Mesenchymal stem cell (in vitro differentiated cells and primary cell): ENCODE measurements around the gene PPIL1.

Experiments
- DNase-seq: peaks from one replicate; pipeline ENCODE4 v3.0.0-alpha.2; 2013
- H2AFZ ChIP-seq: one replicate; pipeline ENCODE4 v1.6.1; 2013; ENCODE audit warnings: low read depth, mild to moderate bottlenecking, control low read depth, inconsistent platforms, low read length, moderate library complexity
- H2AK5ac ChIP-seq: 2 replicates; pipeline ENCODE4 v1.6.1; 2013; ENCODE audit warnings: low read length, moderate library complexity, mild to moderate bottlenecking, inconsistent platforms; ENCODE audit not compliant: severe bottlenecking
- H2BK120ac ChIP-seq: one replicate; pipeline ENCODE4 v1.6.1; 2013; ENCODE audit warnings: low read depth, mild to moderate bottlenecking, inconsistent platforms, low read length, moderate library complexity
- H2BK12ac ChIP-seq, 2 experiments: one replicate each; pipeline ENCODE4 v1.6.1; 2013; ENCODE audit warnings: inconsistent platforms in 2 of 2, low read length in 2 of 2, mild to moderate bottlenecking in 2 of 2, moderate library complexity in 2 of 2, control low read depth in 1 of 2
- H2BK15ac ChIP-seq: one replicate; pipeline ENCODE4 v1.6.1; 2013; ENCODE audit warnings: mild to moderate bottlenecking, low read depth, inconsistent platforms; ENCODE audit not compliant: poor library complexity, severe bottlenecking
- H2BK5ac ChIP-seq: 2 replicates; pipeline ENCODE4 v1.6.1; 2013; ENCODE audit warnings: low read depth, mild to moderate bottlenecking, low read length, control low read depth, inconsistent platforms; ENCODE audit not compliant: poor library complexity, severe bottlenecking
- H3K14ac ChIP-seq, 2 experiments: one replicate each; pipeline ENCODE4 v1.6.1; 2013; ENCODE audit warnings: inconsistent platforms in 2 of 2, low read length in 2 of 2, control low read depth in 1 of 2, mild to moderate bottlenecking in 1 of 2, moderate library complexity in 1 of 2
- H3K18ac ChIP-seq, 2 experiments: one replicate each; pipeline ENCODE4 v1.6.1; 2013; ENCODE audit warnings: inconsistent platforms in 2 of 2, low read length in 2 of 2, control low read depth in 1 of 2, low read depth in 1 of 2, mild to moderate bottlenecking in 1 of 2
- H3K23ac ChIP-seq, 2 experiments: one replicate each; pipeline ENCODE4 v1.6.1; 2013; ENCODE audit warnings: inconsistent platforms in 2 of 2, low read length in 2 of 2, mild to moderate bottlenecking in 2 of 2, moderate library complexity in 2 of 2, control low read depth in 1 of 2
- H3K27ac ChIP-seq: 2 replicates; pipeline ENCODE4 v1.5.1; 2013; ENCODE audit warnings: mild to moderate bottlenecking, moderate library complexity, low read length, control low read depth, inconsistent platforms; ENCODE audit not compliant: poor library complexity, severe bottlenecking
- H3K27me3 ChIP-seq, 2 experiments: 2 replicates each; pipeline versions ENCODE4 v1.6.1 to v1.7.0; 2013; ENCODE audit warnings: low read length in 2 of 2, mild to moderate bottlenecking in 2 of 2, moderate library complexity in 2 of 2, control low read depth in 1 of 2, inconsistent platforms in 1 of 2; ENCODE audit not compliant: control insufficient read depth in 1 of 2, insufficient read depth in 1 of 2
- H3K36me3 ChIP-seq, 2 experiments: 2 replicates each; pipeline versions ENCODE4 v1.6.1 to v1.7.0; 2013; ENCODE audit warnings: low read length in 2 of 2, control low read depth in 1 of 2, inconsistent platforms in 1 of 2, low read depth in 1 of 2, mild to moderate bottlenecking in 1 of 2; ENCODE audit not compliant: insufficient read depth in 2 of 2, control insufficient read depth in 1 of 2
- H3K4ac ChIP-seq, 2 experiments: one replicate each; pipeline ENCODE4 v1.6.1; 2013; ENCODE audit warnings: inconsistent platforms in 2 of 2, low read length in 2 of 2, mild to moderate bottlenecking in 2 of 2, moderate library complexity in 2 of 2, control low read depth in 1 of 2, low read depth in 1 of 2
- H3K4me1 ChIP-seq: 2 replicates; pipeline ENCODE4 v1.6.1; 2013; ENCODE audit warnings: low read depth, low read length, control low read depth; ENCODE audit not compliant: control insufficient read depth, insufficient read depth
- H3K4me2 ChIP-seq: 2 replicates; pipeline ENCODE4 v1.6.1; 2013; ENCODE audit warnings: low read length, mild to moderate bottlenecking, inconsistent platforms; ENCODE audit not compliant: poor library complexity, severe bottlenecking
- H3K4me3 ChIP-seq, 2 experiments: 2 replicates each; pipeline versions ENCODE4 v1.5.1 to v1.7.0; 2013; ENCODE audit warnings: low read length in 2 of 2, mild to moderate bottlenecking in 2 of 2, control low read depth in 1 of 2, low read depth in 1 of 2; ENCODE audit not compliant: insufficient read depth in 1 of 2
- H3K79me1 ChIP-seq: replicated peaks from 2 replicates; pipeline ENCODE4 v1.6.1; 2013; ENCODE audit warnings: mild to moderate bottlenecking, control low read depth, low read length, inconsistent platforms; ENCODE audit not compliant: poor library complexity, severe bottlenecking
- H3K9ac ChIP-seq: 2 replicates; pipeline ENCODE4 v1.7.0; 2013; ENCODE audit warnings: mild to moderate bottlenecking, low read length, moderate library complexity
- H3K9me3 ChIP-seq: 2 replicates; pipeline ENCODE4 v1.7.0; 2013; ENCODE audit warnings: mild to moderate bottlenecking, low read length; ENCODE audit not compliant: control insufficient read depth
- H4K8ac ChIP-seq: one replicate; pipeline ENCODE4 v1.6.1; 2013; ENCODE audit warnings: inconsistent platforms, mild to moderate bottlenecking, low read length, moderate library complexity
- H4K91ac ChIP-seq: one replicate; pipeline ENCODE4 v1.6.1; 2013; ENCODE audit warnings: mild to moderate bottlenecking, low read length, inconsistent platforms
- WGBS: methylation state at CpG from one replicate; pipeline ENCODE4 v1.1.7; 2013; ENCODE audit warnings: mixed read lengths; 5-methylcytosine and 5-hydroxymethylcytosine counted together

PPIL1 gene

DNA sequence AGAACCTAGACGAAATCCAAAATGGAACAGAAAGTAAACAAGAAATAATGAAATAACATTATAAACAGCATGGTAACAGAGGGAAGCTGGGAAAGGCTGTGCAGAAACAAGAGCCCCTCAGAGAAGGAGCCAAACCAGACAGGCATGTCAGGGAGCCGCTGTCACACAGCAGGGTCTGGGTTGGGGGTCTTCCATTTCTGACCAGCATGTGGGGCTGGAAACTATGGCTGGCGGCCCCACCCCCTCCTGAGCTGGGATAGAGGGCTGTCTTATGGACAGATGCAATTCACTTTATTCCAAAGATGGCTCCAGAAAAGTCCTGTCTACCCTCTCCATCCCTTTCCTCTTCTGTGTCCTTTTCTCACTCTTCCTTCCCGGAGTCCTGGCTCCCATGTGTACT lies 38.5 kb upstream of the PPIL1 start:
- H2AFZ ChIP-seq: no peak overlapping the region
- H2BK15ac ChIP-seq: no peak overlapping the region
- no peaks in the 10 kb centered on the region for H3K9me3 ChIP-seq
- no peak overlapping the region for H2BK5ac ChIP-seq
- no peak overlapping the region for H3K4me3 ChIP-seq
- H4K8ac ChIP-seq: no peak overlapping the region
- H3K36me3 ChIP-seq: peaks cover 28 to 63% of the 10 kb centered on the region in 2 experiments
- H3K4me1 ChIP-seq: peaks cover 11% of the 10 kb centered on the region
- DNase-seq: no peak
- H3K79me1 ChIP-seq: peaks cover 2% of the 10 kb centered on the region
- no peak overlapping the region for H3K9ac ChIP-seq
- H3K4ac ChIP-seq: no peak overlapping the region
- H3K27me3 ChIP-seq: no peaks in the 10 kb centered on the region
- no peak overlapping the region for H2BK120ac ChIP-seq
- no peak overlapping the region for H3K4me2 ChIP-seq
- H3K27ac ChIP-seq: no peak overlapping the region
- peak overlapping the region; percentile 23 to 30 for H3K18ac ChIP-seq
- peak overlapping the region in 1 of 2 experiments; percentile 49 for H2BK12ac ChIP-seq
- WGBS: 95% methylated on average over 2 of the region's 4 CpGs
- no peak overlapping the region for H4K91ac ChIP-seq
- H2AK5ac ChIP-seq: no peak overlapping the region
- H3K14ac ChIP-seq: no peak overlapping the region
- H3K23ac ChIP-seq: no peak overlapping the region

GRCh38 chr6:36912586-36912985 lies 38.0 kb upstream of the PPIL1 start:
- Histone ChIP-seq H2BK12ac (no peak overlapping the region), H3K4ac (no peak overlapping the region), H3K14ac (no peak overlapping the region), H2AK5ac (no peak overlapping the region), H3K79me1 (peaks cover 4% of the 10 kb centered on the region), H2BK15ac (no peak overlapping the region), H3K4me3 (no peak overlapping the region), H2AFZ (no peak overlapping the region), H3K4me2 (no peak overlapping the region), H3K27me3 (no peaks in the 10 kb centered on the region), H2BK5ac (no peak overlapping the region), H3K36me3 (peaks cover 28 to 66% of the 10 kb centered on the region in 2 experiments), H3K9me3 (no peaks in the 10 kb centered on the region), H3K9ac (no peak overlapping the region), H2BK120ac (no peak overlapping the region), H3K23ac (no peak overlapping the region), H3K4me1 (peaks cover 11% of the 10 kb centered on the region), H3K18ac (no peak overlapping the region), H4K8ac (no peak overlapping the region), H4K91ac (no peak overlapping the region), H3K27ac (no peak overlapping the region)
- 7% methylated on average over 8 of the region's 8 CpGs for WGBS
- peak; percentile 90 for DNase-seq

GRCh38 chr6:36912030-36912454 lies 37.4 kb upstream of the PPIL1 start:
- no peak overlapping the region for H2AFZ ChIP-seq
- no peaks in the 10 kb centered on the region for H3K9me3 ChIP-seq
- no peak overlapping the region for H2BK15ac ChIP-seq
- H2BK5ac ChIP-seq: no peak overlapping the region
- H4K91ac ChIP-seq: no peak overlapping the region
- no peak overlapping the region for H3K4me2 ChIP-seq
- DNase-seq: no peak
- H3K4ac ChIP-seq: no peak overlapping the region
- no peak overlapping the region for H2AK5ac ChIP-seq
- H2BK120ac ChIP-seq: no peak overlapping the region
- H3K4me1 ChIP-seq: peaks cover 11% of the 10 kb centered on the region
- no peak overlapping the region for H3K9ac ChIP-seq
- no peak overlapping the region for H3K4me3 ChIP-seq
- no peak overlapping the region for H3K27ac ChIP-seq
- H2BK12ac ChIP-seq: no peak overlapping the region
- no peak overlapping the region for H4K8ac ChIP-seq
- no peaks in the 10 kb centered on the region for H3K27me3 ChIP-seq
- no peak overlapping the region for H3K18ac ChIP-seq
- H3K23ac ChIP-seq: no peak overlapping the region
- peaks cover 4% of the 10 kb centered on the region for H3K79me1 ChIP-seq
- peaks cover 26 to 70% of the 10 kb centered on the region in 2 experiments for H3K36me3 ChIP-seq
- 83% methylated on average over 2 of the region's 4 CpGs for WGBS
- H3K14ac ChIP-seq: no peak overlapping the region

GRCh38 chr6:36908747-36909146 lies 34.1 kb upstream of the PPIL1 start:
- Histone ChIP-seq H3K4me2 (no peak overlapping the region), H4K91ac (no peak overlapping the region), H3K4me3 (no peak overlapping the region), H3K23ac (no peak overlapping the region), H3K27me3 (no peaks in the 10 kb centered on the region), H2AK5ac (no peak overlapping the region), H2BK12ac (no peak overlapping the region), H3K18ac (no peak overlapping the region), H3K79me1 (peaks cover 13% of the 10 kb centered on the region), H3K9ac (no peak overlapping the region), H3K27ac (no peak overlapping the region), H3K4ac (no peak overlapping the region), H4K8ac (no peak overlapping the region), H2BK5ac (no peak overlapping the region), H2BK120ac (no peak overlapping the region), H3K36me3 (peaks cover 22 to 72% of the 10 kb centered on the region in 2 experiments), H2AFZ (no peak overlapping the region), H2BK15ac (no peak overlapping the region), H3K14ac (no peak overlapping the region), H3K4me1 (peaks cover 5% of the 10 kb centered on the region), H3K9me3 (no peaks in the 10 kb centered on the region)
- peak; percentile 73 for DNase-seq
- WGBS: 77% methylated on average over 1 of the region's 2 CpGs
